NCI-H345 treated with DMSO at 0.1 percent for 48 hours (cell line): ENCODE measurements around the gene EGFL7.
"Not testable (repeated sequence)": the region's sequence is repeated elsewhere in the genome, so short reads cannot be mapped to it uniquely, and the experiment has no call there.

ENCODE experiments used
- DNase-seq: peaks from one replicate; lab custom pipeline; 2025; ENCODE audit not compliant: unreplicated experiment; lab: John Stamatoyannopoulos, UW

EGFL7 gene

GRCh38 chr9:136624184-136624951 lies 38.3 kb upstream of the EGFL7 start:
- no peak for DNase-seq

DNA sequence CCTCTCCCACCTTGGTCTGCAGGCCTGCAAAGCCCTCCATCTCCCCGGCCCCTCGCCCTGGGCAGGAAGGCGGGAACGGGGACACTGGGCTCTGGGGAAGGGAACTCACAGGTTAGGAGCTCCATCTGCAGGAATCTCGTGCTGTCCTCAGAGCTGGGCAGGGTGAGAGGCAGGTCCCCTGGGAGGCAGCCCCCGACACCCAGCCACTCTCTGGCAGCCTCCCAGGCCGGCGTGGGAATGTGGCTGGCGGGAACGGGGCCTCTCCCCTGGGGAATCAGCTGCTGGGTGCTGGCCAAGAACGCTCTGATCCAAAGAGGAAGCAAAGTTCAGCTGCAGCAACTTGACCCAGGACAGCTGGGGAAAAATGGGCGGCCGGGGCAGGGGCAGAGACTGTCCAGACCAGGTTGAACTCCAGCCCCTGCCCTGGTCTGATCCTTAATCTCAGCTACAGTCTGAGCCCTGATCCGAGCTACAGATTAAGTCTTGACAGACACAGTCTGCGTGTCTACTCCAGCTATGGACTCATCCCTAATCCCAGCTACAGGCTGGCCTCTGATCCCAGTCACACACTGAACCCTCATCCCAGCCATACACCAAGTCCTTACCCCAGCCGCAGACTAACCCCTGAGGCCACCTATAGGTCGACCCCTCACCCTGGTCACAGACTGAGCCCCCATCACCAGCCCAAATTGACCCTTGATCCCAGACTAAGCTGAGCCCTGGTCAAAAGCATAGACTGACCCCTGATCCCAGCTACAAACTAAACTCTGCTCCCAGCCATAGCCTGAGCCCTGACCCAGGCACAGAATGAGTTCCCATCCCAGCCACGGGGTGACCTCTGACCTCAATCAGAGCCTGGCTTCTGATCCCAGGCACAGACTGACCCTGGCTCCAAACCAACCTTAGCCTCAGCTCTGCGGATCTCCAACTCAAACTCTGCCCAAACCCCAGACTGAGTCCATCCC lies 37.3 kb upstream of the EGFL7 start:
- no peak for DNase-seq

DNA sequence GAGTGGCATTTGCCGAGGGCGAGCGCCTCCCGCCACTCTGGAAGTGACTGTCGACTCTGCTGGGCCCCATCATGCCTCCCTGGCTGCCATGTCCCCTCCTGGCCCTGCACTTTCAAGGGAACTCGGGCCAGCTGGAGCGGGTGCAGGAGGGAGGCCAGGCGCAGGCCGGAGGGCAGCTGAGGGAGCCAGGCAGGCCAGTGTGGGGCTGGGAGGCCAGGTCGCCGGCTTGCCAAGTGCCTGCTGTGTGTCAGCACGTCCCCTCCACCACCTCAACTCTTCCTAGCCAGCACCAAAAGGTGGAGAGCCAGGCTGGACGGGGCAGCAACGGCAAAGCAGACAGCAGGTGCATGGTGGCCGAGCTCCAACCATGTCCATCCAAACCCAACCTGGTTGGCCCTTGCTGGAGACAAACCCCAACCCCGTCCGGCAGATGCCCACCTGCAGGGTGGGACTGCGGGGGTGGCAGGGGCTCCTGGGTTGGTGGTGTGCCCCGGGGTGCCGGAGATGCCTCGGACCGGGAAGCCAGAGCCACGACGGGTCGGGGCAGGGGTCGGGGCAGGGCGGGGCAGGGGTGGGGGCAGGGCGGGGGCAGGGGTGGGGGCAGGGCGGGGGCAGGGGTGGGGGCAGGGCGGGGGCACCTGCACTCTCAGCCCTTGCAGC lies 36.5 kb upstream of the EGFL7 start:
- no peak for DNase-seq

DNA sequence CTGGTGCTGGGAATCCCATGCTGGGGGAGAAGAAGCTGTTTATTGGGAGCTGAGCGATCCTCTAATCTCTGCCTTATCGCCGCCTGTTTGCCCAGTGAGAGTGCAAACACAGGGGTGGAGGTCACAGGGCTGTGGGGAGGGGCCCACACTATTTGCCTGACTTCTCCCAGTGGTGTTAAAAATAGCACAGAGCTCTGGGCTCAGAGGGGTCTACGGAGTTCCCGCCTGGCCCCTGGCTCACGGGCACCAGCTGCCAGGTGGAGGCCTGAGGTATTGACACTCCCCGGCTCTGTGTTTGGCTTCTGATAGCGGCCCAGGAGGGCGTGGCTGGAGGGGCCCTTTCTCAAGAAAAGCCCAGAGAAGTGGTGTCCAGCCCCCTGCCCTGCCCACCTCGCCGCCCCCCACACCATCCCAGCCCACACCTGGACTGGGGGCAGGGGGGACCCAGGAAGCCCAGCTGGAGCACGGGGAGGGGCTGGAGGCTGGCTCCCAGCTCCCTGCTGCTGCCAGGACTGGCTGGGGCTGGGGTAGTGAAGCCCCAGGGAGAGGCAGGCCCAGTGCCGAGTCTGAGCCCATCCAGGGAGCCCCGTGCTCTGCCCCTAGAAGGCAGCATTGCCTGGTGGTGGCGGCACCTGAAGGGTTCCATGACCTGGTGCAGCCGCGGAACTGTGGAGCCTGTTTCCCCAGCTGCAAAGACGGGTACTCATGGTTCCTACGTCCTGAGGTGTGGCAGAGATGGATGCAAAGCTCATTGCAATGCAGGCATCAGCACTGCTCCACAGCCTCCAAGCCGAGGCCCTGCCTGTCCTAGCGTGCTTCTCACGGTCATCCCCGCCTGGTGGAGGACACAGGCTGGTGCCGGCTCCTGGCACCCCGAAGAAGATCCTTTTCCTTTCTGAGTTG lies 35.7 kb upstream of the EGFL7 start:
- DNase-seq, result peak; percentile 24

DNA sequence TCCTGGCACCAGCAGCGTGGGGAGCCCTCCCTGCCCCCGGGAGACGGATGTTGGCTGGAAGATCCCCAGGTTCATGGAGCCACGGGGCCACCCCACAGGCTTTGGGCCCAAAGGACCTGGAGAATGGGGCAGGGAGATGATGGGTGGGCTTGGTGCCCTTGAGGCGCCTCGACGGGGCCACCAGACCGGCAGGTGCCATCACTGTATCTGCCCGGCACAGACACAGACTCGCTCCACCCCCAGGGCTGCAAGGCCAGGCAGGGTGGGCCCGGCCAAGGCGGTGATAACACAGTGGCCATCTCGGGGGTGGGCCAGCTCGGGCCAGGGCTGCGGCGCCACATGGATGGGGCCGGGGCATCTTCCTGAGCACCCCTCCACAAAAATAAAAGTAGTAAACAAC lies 35.0 kb upstream of the EGFL7 start:
- DNase-seq, result no peak

DNA sequence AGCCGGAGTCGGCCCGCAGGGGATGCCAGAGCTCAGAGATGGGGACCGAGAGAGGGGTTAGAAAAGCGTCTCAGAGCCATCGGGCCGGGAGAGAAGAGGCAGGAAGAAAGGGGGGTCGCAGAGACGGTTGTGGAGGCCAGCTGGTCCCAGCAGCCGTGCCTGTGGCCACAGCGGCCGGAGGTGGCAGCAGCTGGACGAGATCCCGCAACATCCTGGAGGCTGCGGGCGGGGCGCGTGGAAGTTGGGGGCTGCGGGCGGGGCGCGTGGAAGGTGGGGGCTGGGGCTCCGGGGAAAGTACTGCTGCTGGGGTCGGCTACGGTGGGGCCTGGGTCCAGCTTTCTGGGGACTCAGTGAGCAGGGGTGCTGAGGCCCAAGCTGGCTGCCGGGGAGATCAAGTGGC lies 34.4 kb upstream of the EGFL7 start:
- DNase-seq, result no peak

DNA sequence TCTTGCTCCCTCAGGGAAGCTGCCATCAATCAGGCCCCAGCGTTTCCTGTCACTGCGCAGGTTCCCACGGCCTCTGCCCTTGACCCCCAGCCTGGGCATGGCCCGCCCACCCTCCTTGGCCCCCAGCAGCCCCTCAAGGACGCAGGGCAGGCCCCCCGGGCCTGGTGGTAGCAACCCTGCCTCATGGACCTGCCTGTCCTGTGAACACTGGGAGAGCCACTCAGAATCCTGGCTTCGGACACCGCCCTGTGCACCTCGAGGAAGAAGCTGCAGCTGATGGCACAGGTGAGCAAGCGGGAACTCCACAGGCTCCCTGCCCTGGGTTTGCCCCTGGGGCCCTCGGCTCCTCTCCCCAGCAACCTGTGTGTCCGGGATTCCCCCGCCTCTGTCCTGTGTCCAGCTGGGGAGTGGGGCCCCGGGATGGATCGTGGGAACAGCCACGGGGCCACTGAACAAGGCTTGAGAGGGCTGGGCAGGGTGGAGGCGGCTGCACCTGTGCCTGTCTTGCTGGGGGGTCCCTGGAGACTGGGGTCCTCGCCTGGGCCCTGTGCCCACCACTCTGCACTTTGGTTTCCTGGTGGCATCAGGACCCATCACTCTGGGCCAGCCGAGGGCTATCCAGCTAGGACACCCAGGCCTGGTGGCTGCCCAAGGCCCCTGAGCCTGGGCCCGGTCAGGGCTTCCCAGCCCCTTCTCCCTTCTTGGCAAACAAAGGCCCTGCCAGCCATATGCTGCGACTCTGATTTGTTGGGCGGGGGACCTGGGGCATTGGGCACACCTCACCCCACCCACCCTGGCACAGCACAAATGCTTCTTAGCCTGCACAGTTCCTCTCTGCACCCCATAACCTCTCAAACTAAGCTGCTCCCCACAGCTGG lies 33.5 kb upstream of the EGFL7 start:
- no peak for DNase-seq

GRCh38 chr9:136629879-136630661 lies 32.6 kb upstream of the EGFL7 start:
- no peak for DNase-seq

DNA sequence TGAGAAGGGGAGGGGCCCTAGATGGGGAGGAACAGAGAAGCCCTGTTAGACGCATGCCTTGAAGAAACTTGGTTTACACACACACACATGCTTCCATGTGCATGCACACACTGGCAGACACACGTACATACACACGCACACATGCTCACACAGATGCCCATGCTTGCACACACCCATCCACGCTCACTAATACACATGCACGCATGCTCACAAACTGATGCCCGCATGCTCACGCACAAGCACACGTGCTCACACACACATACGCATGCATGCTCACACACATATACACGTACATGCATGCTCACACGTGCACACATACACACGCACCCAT lies 32.1 kb upstream of the EGFL7 start:
- no peak for DNase-seq

GRCh38 chr9:136631038-136632000 lies 31.4 kb upstream of the EGFL7 start:
- peak; percentile 46 for DNase-seq

- DNase-seq, result not testable (repeated sequence)
These were observed 30.6 kb upstream of the EGFL7 start for GRCh38 chr9:136632072-136632471.

DNA sequence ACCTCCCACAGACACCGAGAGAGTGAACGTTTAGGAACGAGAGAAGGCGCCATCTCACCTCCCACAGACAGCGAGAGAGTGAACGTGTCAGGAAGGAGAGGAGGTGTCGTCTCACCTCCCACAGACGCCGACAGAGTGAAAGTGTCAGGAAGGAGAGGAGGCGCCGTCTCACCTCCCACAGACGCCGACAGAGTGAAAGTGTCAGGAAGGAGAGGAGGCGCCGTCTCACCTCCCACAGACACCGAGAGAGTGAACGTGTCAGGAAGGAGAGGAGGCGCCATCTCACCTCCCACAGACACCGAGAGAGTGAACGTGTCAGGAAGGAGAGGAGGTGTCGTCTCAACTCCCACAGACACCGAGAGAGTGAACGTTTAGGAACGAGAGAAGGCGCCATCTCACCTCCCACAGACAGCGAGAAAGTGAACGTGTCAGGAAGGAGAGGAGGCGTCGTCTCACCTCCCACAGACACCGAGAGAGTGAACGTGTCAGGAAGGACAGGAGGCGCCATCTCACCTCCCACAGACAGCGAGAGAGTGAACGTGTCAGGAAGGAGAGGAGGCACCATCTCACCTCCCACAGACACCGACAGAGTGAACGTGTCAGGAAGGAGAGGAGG lies 30.1 kb upstream of the EGFL7 start:
- not testable (repeated sequence) for DNase-seq

GRCh38 chr9:136634904-136635303 lies 27.8 kb upstream of the EGFL7 start:
- no peak for DNase-seq

- no peak for DNase-seq
These were observed 22.3 kb upstream of the EGFL7 start for GRCh38 chr9:136640171-136641111.

- no peak for DNase-seq
These were observed 20.2 kb upstream of the EGFL7 start for GRCh38 chr9:136642439-136642921.
